Uterus (tissue), 4 donors: Measurements from ENCODE around the gene ABLIM2. TPM values are rescaled to one million over a fixed set of nuclear protein-coding genes. Genes with fewer than 3 reads are reported as not detected.

Source experiments
- DNase-seq, 2 donors: peaks; one replicate each; pipeline ENCODE4 v3.0.0-alpha.2; 2019 to 2020
- H3K27ac ChIP-seq, 2 donors: fragments of 200-600 bp; sonication (generic); 1 replicate in 1 of 2; 2 replicates in 1 of 2; pipeline ENCODE4 v1.5.1; 2016 to 2018
- H3K27me3 ChIP-seq, 2 donors: fragments of 200-600 bp; sonication (generic); one replicate each; pipeline ENCODE4 v1.5.1; 2018 to 2019; ENCODE audit warnings: control low read depth in 1 of 2
- H3K36me3 ChIP-seq, 2 donors: fragments of 200-600 bp; sonication (generic); one replicate each; pipeline ENCODE4 v1.5.1; 2019; ENCODE audit warnings: control low read depth in 1 of 2
- H3K4me1 ChIP-seq, 2 donors: fragments of 200-600 bp; sonication (generic); one replicate each; pipeline ENCODE4 v1.5.1; 2018 to 2019; ENCODE audit warnings: control low read depth in 1 of 2
- H3K4me3 ChIP-seq, 2 donors: fragments of 200-600 bp; sonication (generic); 1 replicate in 1 of 2; 2 replicates in 1 of 2; pipeline ENCODE4 v1.5.1; 2018 to 2019; ENCODE audit warnings: mild to moderate bottlenecking in 1 of 2
- H3K9me3 ChIP-seq, 2 donors: fragments of 200-600 bp; sonication (generic); one replicate each; pipeline ENCODE4 v1.5.1; 2019; ENCODE audit warnings: control low read depth in 1 of 2
- POLR2A ChIP-seq, 2 donors: fragments of 450-650 bp; IDR thresholded peaks; one replicate each; pipeline ENCODE4 v1.6.1; 2016; ENCODE audit warnings: antibody characterized with exemption in 2 of 2, mild to moderate bottlenecking in 1 of 2, moderate library complexity in 1 of 2
- intact Hi-C: fragments of 100-400 bp; cut with DNase I; formaldehyde crosslinking; loops from one replicate; pipeline ENCODE4 v1.15.1; 2023; ENCODE audit warnings: low total_unique reads
- total RNA-seq, 4 donors: library from RNA; depleted of rRNA in 3 of 4; stranded (reverse); fragments of >200 nt in 3 of 4; gene quantifications; one replicate each; pipeline versions ENCODE4 v1.1.0 to v1.2.4, GENCODE V29; 2014 to 2023
- TF ChIP-seq, protein P1 (sequence below), 4 experiments: fragments of 200-600 bp in 2 of 4; fragments of 450-650 bp in 2 of 4; sonication (generic) in 2 of 4; IDR thresholded peaks; one replicate each; pipeline ENCODE4 v1.5.1; 2016 to 2019; ENCODE audit warnings: antibody characterized with exemption in 4 of 4, mild to moderate bottlenecking in 2 of 4, moderate library complexity in 1 of 4
- donor health status: DM: yes; HTN: yes; CAD: no.

The ABLIM2 gene
- total RNA-seq, 4 donors from 2014 or later = 0.77 to 6.0 (median 1.5) TPM

GRCh38 chr4:8007581-8007980 is 151.0 kb downstream of the ABLIM2 start:
- Histone ChIP-seq H3K36me3 (no peaks in the 10 kb centered on the region), H3K27ac (no peak overlapping the region), H3K27me3 (no peaks in the 10 kb centered on the region), H3K9me3 (no peaks in the 10 kb centered on the region), H3K4me3 (no peak overlapping the region), H3K4me1 (no peaks in the 10 kb centered on the region)
- TF ChIP-seq, protein P1, sequence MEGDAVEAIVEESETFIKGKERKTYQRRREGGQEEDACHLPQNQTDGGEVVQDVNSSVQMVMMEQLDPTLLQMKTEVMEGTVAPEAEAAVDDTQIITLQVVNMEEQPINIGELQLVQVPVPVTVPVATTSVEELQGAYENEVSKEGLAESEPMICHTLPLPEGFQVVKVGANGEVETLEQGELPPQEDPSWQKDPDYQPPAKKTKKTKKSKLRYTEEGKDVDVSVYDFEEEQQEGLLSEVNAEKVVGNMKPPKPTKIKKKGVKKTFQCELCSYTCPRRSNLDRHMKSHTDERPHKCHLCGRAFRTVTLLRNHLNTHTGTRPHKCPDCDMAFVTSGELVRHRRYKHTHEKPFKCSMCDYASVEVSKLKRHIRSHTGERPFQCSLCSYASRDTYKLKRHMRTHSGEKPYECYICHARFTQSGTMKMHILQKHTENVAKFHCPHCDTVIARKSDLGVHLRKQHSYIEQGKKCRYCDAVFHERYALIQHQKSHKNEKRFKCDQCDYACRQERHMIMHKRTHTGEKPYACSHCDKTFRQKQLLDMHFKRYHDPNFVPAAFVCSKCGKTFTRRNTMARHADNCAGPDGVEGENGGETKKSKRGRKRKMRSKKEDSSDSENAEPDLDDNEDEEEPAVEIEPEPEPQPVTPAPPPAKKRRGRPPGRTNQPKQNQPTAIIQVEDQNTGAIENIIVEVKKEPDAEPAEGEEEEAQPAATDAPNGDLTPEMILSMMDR (IDR thresholded peaks at IDR 0.05) = no peak
- no peak for TF ChIP-seq POLR2A (IDR thresholded peaks at IDR 0.05)
- intact Hi-C loops = no loop called here
- no peak for DNase-seq

DNA sequence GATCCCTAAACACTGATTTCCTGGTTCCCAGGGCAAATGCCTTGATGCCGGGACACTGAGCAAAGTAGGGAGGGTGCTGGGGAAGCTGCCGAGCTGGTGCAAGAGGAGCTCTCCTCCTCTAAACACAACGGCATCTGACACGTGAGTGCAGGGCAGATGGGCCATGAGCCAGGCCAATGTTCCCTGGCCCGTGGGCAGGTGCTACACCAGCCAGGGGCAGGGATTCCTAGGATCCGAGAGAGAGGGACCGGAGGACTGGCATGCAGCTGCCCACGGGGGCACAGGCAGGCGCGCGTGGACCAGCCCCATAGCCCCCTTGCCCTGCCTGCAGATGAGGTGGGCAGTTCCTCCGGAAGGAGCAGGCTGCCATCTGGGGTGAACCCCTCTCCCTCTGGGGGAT is 152.1 kb downstream of the ABLIM2 start:
- Histone ChIP-seq H3K27me3 (no peaks in the 10 kb centered on the region), H3K27ac (no peak overlapping the region), H3K36me3 (no peaks in the 10 kb centered on the region), H3K4me3 (no peak overlapping the region), H3K9me3 (no peaks in the 10 kb centered on the region), H3K4me1 (no peaks in the 10 kb centered on the region)
- no peak for TF ChIP-seq POLR2A (IDR thresholded peaks at IDR 0.05)
- TF ChIP-seq, protein P1 (IDR thresholded peaks at IDR 0.05) = no peak
- intact Hi-C loops = no loop called here
- no peak for DNase-seq

- Histone ChIP-seq H3K4me1 (no peaks in the 10 kb centered on the region), H3K36me3 (no peaks in the 10 kb centered on the region)
- intact Hi-C loops = no loop called here
Measured at GRCh38 chr4:8005814-8006215, 152.8 kb downstream of the ABLIM2 start.

GRCh38 chr4:8005033-8005808 is 153.4 kb downstream of the ABLIM2 start:
- no peaks in the 10 kb centered on the region for H3K4me1 ChIP-seq
- no peak for TF ChIP-seq POLR2A (IDR thresholded peaks at IDR 0.05)
- TF ChIP-seq, protein P1 (IDR thresholded peaks at IDR 0.05) = no peak
- no peaks in the 10 kb centered on the region for H3K9me3 ChIP-seq
- no peak for DNase-seq
- no peaks in the 10 kb centered on the region for H3K27me3 ChIP-seq
- no peak overlapping the region for H3K27ac ChIP-seq
- H3K4me3 ChIP-seq = no peak overlapping the region
- intact Hi-C loops = no loop called here
- H3K36me3 ChIP-seq = no peaks in the 10 kb centered on the region

More at GRCh38 chr4:8005814-8006215, 152.8 kb downstream of the ABLIM2 start:
- H3K9me3 ChIP-seq = no peaks in the 10 kb centered on the region
- no peak overlapping the region for H3K4me3 ChIP-seq
- no peak for DNase-seq
- H3K27me3 ChIP-seq = no peaks in the 10 kb centered on the region
- no peak for TF ChIP-seq POLR2A (IDR thresholded peaks at IDR 0.05)
- TF ChIP-seq, protein P1 (IDR thresholded peaks at IDR 0.05) = no peak
- no peak overlapping the region for H3K27ac ChIP-seq

DNA sequence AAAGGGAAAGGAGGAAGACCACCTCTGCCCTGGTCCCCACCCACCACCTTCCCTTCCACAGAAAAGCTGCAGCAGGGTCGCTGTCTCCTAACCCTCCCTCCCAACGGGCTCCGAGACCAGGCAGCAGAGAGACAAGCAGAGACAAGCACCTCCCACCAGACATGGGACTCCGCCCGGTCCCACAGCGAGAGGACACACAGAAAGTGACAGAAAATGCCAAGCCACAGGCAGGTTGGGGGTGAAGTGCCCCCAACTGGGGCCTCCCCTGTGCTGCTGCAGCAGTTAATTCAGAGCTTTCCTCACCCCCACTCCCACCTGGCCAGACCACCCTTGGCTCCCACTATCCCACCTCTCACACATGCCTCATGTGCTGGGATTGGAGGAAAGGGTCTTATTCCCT is 154.5 kb downstream of the ABLIM2 start:
- Histone ChIP-seq H3K9me3 (no peaks in the 10 kb centered on the region), H3K27ac (no peak overlapping the region), H3K36me3 (no peaks in the 10 kb centered on the region), H3K27me3 (no peaks in the 10 kb centered on the region), H3K4me3 (no peak overlapping the region), H3K4me1 (no peaks in the 10 kb centered on the region)
- intact Hi-C loops = no loop called here
- TF ChIP-seq, protein P1 (IDR thresholded peaks at IDR 0.05) = no peak
- TF ChIP-seq POLR2A (IDR thresholded peaks at IDR 0.05) = no peak
- no peak for DNase-seq
